ENCODE measurements around the gene EAF1. TPM values are rescaled to one million over a fixed set of nuclear protein-coding genes. Genes with fewer than 3 reads are reported as not detected.
"Not testable (repeated sequence)": the region's sequence is repeated elsewhere in the genome, so short reads cannot be mapped to it uniquely, and the experiment has no call there.

EAF1 gene
- total RNA-seq, 4 donors from 2014 or later: 19.1 to 37.0 (median 26.4) TPM

GRCh38 chr3:15453991-15454625 is 26.7 kb downstream of the EAF1 start:
- H3K4me3 ChIP-seq: no peak overlapping the region
- no peak for DNase-seq
- in situ Hi-C loops (cut with MboI; ENCODE audit: low pct_ligation_motif_present in 1 of 4, low pct_unique_long_range_greater_than_20kb in 1 of 4, low sequenced_read_pairs in 3 of 4) (no loop called here), intact Hi-C loops (cut with DNase I; ENCODE audit: low total_unique reads) (no loop called here)
- no peaks in the 10 kb centered on the region for H3K27me3 ChIP-seq
- no peak overlapping the region for H3K27ac ChIP-seq
- H3K36me3 ChIP-seq: no peaks in the 10 kb centered on the region
- TF ChIP-seq POLR2A (IDR thresholded peaks at IDR 0.05) (no peak), POLR2AphosphoS5 (IDR thresholded peaks at IDR 0.05) (no peak)
- WGBS, 2 donors (ENCODE audit: low coverage in 1 of 2): 76 to 100% methylated on average over 1 to 9 of the region's 9 CpGs
- no peaks in the 10 kb centered on the region for H3K9me3 ChIP-seq
- H3K4me1 ChIP-seq: no peaks in the 10 kb centered on the region

DNA sequence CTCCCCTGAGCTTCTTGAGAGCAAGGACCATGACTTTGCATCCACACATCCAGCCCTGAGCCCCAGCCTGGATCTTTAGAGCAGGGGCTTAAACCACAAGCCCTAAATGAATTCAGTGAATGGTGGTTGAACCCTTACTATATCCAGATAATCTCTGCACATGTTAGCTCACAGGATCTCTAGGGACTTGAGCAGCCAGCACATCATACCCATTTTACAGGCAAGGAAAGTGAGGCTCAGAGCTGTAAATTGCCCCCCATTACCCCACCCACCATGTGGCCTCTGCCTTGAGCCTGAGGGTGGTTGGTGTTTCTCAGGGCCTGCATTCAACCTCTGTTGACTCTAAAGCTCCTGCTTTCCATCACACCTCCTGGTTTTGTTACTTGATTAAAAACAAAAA is 27.6 kb downstream of the EAF1 start:
- no peak for DNase-seq
- intact Hi-C loops (cut with DNase I; ENCODE audit: low total_unique reads): no loop called here

GRCh38 chr3:15455756-15456155 is 28.4 kb downstream of the EAF1 start:
- Histone ChIP-seq H3K27me3 (no peaks in the 10 kb centered on the region), H3K4me3 (no peak overlapping the region), H3K9me3 (no peaks in the 10 kb centered on the region), H3K36me3 (no peaks in the 10 kb centered on the region), H3K27ac (no peak overlapping the region), H3K4me1 (no peaks in the 10 kb centered on the region)
- 89% methylated on average over 7 of the region's 7 CpGs; no CpG with 5 or more reads in 1 of the 2 donors for WGBS, 2 donors (ENCODE audit: low coverage in 1 of 2)
- intact Hi-C loops (cut with DNase I; ENCODE audit: low total_unique reads): no loop called here
- DNase-seq: no peak
- in situ Hi-C loops (cut with MboI; ENCODE audit: low pct_ligation_motif_present in 1 of 4, low pct_unique_long_range_greater_than_20kb in 1 of 4, low sequenced_read_pairs in 3 of 4): no loop called here
- TF ChIP-seq POLR2A (IDR thresholded peaks at IDR 0.05) (no peak), CTCF (IDR thresholded peaks at IDR 0.05) (no peak), POLR2AphosphoS5 (IDR thresholded peaks at IDR 0.05) (no peak), EP300 (IDR thresholded peaks at IDR 0.05; ENCODE audit: low read depth) (no peak)

More for the DNA sequence above, 27.6 kb downstream of the EAF1 start:
- in situ Hi-C loops (cut with MboI; ENCODE audit: low pct_ligation_motif_present in 1 of 4, low pct_unique_long_range_greater_than_20kb in 1 of 4, low sequenced_read_pairs in 3 of 4): no loop called here
- Histone ChIP-seq H3K36me3 (no peaks in the 10 kb centered on the region), H3K9me3 (no peaks in the 10 kb centered on the region), H3K4me1 (no peaks in the 10 kb centered on the region), H3K27me3 (no peaks in the 10 kb centered on the region), H3K27ac (no peak overlapping the region), H3K4me3 (no peak overlapping the region)
- TF ChIP-seq CTCF (IDR thresholded peaks at IDR 0.05) (no peak), EP300 (IDR thresholded peaks at IDR 0.05; ENCODE audit: low read depth) (no peak), POLR2AphosphoS5 (IDR thresholded peaks at IDR 0.05) (no peak), POLR2A (IDR thresholded peaks at IDR 0.05) (no peak)

- Histone ChIP-seq H3K36me3 (no peaks in the 10 kb centered on the region), H3K4me1 (no peaks in the 10 kb centered on the region), H3K27ac (no peak overlapping the region), H3K27me3 (no peaks in the 10 kb centered on the region), H3K9me3 (no peaks in the 10 kb centered on the region), H3K4me3 (no peak overlapping the region)
- WGBS, 2 donors (ENCODE audit: low coverage in 1 of 2): 88 to 97% methylated on average over 2 of the region's 2 CpGs
- DNase-seq: no peak
- intact Hi-C loops (cut with DNase I; ENCODE audit: low total_unique reads) (no loop called here), in situ Hi-C loops (cut with MboI; ENCODE audit: low pct_ligation_motif_present in 1 of 4, low pct_unique_long_range_greater_than_20kb in 1 of 4, low sequenced_read_pairs in 3 of 4) (no loop called here)
- TF ChIP-seq POLR2AphosphoS5 (IDR thresholded peaks at IDR 0.05): no peak
- no peak for TF ChIP-seq CTCF (IDR thresholded peaks at IDR 0.05)
- TF ChIP-seq EP300 (IDR thresholded peaks at IDR 0.05; ENCODE audit: low read depth): no peak
- TF ChIP-seq POLR2A (IDR thresholded peaks at IDR 0.05): no peak
Measured at GRCh38 chr3:15456321-15456720, 28.9 kb downstream of the EAF1 start.

DNA sequence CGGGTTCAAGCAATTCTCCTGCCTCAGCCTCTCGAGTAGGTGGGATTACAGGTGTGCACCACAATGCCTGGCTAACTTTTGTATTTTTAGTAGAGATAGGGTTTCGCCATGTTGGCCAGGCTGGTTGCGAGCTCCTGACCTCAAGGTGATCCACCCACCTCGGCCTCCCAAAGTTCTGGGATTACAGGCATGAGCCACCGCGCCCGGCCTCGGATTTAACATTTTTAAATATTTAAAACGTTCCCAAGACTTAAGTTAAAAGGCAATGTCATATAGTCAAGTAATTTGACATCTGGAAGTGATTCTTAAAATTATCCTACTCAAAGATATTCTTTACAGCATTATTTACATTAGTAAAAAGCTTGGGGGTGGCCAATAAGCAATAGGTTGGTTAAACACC is 29.5 kb downstream of the EAF1 start:
- intact Hi-C loops (cut with DNase I; ENCODE audit: low total_unique reads); H3K27me3 ChIP-seq; H3K36me3 ChIP-seq; H3K4me1 ChIP-seq; DNase-seq; H3K9me3 ChIP-seq; H3K27ac ChIP-seq; H3K4me3 ChIP-seq; in situ Hi-C loops (cut with MboI; ENCODE audit: low pct_ligation_motif_present in 1 of 4, low pct_unique_long_range_greater_than_20kb in 1 of 4, low sequenced_read_pairs in 3 of 4): not testable (repeated sequence)
- 80 to 90% methylated on average over 1 to 10 of the region's 10 CpGs for WGBS, 2 donors (ENCODE audit: low coverage in 1 of 2)
